ENCODE results near the gene CCDC106.

The CCDC106 gene

DNA sequence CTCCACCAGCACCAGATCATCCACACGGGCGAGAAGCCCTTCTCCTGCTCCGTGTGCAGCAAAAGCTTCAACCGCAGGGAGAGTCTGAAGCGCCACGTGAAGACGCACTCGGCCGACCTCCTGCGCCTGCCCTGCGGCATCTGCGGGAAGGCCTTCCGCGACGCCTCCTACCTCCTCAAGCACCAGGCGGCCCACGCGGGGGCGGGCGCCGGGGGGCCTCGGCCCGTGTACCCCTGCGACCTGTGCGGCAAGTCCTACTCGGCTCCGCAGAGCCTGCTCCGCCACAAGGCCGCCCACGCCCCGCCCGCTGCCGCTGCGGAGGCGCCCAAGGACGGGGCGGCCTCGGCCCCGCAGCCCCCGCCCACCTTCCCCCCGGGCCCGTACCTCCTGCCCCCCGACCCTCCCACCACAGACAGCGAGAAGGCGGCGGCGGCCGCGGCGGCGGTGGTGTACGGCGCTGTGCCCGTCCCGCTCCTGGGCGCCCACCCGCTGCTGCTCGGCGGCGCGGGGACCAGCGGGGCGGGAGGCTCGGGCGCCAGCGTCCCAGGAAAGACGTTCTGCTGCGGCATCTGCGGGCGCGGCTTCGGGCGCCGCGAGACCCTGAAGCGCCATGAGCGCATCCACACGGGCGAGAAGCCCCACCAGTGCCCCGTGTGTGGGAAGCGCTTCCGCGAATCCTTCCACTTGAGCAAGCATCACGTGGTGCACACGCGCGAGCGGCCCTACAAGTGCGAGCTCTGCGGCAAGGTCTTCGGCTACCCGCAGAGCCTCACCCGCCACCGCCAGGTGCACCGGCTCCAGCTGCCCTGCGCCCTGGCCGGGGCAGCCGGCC lies 33.1 kb upstream of the CCDC106 start:
- no peak for DNase-seq

DNA sequence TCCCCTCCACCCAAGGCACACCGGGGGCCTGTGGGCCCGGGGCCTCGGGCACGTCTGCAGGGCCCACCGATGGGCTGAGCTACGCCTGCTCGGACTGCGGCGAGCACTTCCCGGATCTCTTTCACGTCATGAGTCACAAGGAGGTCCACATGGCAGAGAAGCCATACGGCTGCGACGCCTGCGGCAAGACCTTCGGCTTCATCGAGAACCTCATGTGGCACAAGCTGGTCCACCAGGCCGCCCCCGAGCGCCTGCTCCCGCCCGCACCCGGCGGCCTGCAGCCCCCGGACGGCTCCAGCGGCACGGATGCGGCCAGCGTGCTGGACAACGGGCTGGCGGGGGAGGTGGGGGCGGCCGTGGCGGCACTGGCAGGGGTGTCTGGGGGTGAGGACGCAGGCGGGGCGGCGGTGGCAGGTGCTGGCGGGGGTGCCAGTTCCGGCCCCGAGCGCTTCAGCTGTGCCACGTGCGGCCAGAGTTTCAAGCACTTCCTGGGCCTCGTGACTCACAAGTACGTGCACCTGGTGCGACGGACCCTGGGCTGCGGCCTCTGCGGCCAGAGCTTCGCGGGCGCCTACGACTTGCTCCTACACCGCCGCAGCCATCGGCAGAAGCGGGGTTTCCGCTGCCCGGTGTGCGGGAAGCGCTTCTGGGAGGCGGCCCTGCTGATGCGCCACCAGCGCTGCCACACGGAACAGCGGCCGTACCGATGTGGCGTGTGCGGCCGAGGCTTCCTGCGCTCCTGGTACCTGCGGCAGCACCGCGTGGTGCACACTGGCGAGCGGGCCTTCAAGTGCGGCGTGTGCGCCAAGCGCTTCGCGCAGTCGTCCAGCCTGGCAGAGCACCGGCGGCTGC lies 32.2 kb upstream of the CCDC106 start:
- no peak for DNase-seq

DNA sequence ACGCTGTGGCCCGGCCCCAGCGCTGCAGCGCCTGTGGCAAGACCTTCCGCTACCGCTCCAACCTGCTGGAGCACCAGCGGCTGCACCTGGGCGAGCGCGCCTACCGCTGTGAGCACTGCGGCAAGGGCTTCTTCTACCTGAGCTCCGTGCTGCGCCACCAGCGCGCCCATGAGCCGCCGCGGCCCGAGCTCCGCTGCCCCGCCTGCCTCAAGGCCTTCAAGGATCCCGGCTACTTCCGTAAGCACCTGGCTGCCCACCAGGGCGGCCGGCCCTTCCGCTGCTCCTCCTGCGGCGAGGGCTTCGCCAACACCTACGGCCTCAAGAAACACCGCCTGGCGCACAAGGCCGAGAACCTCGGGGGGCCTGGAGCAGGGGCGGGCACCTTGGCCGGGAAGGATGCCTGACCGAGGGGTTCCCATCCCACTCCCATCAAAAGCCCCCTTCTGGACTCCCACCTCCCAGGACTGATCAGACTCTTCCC lies 31.6 kb upstream of the CCDC106 start:
- no peak for DNase-seq

DNA sequence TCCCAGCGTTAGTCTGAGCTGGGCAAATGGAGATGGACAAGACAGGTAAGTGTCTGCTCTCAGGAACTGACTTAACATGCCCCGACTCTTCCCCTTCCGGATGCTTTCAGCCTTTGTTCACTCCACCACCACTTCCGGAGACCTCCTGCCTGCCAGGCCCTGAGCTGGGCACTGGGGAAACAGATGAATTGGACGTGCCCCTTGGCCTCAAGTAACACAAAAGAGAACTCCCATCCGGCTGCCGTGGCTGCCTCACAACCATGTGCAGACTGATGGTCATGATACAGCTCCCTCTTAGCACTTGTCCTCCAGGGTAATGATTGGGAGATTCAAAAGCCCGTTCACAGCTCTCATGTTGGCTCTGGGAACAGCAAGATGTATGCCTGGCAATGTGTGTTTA lies 30.6 kb upstream of the CCDC106 start:
- no peak for DNase-seq

DNA sequence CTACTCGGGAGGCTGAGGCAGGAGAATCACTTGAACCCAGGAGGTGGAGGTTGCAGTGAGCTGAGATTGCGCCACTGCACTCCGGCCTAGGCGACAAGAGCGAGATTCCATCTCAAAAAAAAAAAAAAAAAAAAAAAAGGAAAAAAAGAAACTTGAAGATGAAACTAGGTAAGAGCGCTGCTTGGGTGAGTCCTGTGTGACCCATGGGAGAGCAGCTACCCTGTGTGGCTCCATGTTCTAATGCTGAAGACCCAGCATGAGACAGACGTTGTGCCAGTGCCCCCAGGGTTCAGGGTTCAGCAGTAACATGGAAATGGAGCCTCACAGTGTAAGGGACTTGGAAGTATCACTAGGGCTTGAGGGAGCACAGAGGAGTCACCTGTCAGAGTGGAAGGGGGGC lies 29.6 kb upstream of the CCDC106 start:
- DNase-seq = no peak

DNA sequence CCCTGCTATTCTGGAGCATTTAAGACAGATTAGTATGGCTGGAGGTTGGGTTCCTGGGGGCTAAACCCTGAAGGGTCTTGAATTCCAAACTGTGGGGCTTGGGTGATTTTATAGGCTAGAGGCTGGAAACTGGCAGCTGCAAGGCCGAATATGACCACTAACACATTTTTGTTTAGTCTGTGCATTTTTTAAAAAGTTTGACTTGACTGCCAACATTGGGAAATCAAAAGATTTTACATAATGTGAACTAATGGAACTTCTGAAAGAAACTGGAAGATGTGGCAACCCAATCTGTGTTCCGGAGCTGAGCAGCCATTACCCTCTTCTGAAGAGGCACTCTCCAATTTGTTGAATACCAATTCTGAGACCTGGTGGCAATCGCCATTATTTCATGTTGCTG lies 28.7 kb upstream of the CCDC106 start:
- peak in 2 of 3 donors; percentile 45 to 48 for DNase-seq

DNA sequence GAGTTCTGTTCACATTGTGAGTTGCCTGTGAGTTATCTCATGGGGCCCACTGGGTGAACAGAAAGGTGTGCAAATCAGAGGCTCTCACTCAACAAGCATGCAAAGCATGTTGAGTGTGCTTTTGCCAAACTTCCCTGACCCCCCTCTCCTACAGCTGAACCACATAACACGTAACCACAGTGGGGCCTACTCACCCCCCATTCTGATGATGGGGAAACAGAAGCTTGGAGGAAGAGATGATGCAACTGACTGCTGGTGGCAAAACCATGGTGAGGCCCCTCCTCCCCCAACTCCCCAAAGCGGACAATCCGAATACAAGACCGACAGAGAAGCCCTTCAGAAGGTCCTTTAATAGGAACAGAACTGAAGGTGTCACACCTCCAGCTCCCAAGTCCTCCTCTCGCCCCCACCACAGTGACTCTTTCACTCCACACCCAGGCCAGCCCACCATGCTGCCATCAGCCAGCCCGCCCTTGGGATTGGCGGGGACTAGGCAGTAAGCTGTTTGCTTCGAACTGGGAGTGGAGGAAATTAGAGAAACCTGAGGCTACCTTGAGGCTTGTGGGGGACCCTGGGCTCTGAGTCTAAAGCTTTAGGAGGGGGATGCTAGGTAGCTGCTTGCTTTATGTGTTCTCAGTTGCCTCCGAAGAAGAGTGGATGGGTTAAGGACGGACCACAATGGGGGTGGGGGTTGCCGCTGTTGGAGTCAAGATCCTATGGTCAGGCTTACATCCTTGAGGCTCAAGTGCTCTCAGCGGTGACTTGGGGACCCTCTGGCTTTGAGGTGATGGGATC lies 27.4 kb upstream of the CCDC106 start:
- DNase-seq = peak; percentile 67 to 77 (median 73)

DNA sequence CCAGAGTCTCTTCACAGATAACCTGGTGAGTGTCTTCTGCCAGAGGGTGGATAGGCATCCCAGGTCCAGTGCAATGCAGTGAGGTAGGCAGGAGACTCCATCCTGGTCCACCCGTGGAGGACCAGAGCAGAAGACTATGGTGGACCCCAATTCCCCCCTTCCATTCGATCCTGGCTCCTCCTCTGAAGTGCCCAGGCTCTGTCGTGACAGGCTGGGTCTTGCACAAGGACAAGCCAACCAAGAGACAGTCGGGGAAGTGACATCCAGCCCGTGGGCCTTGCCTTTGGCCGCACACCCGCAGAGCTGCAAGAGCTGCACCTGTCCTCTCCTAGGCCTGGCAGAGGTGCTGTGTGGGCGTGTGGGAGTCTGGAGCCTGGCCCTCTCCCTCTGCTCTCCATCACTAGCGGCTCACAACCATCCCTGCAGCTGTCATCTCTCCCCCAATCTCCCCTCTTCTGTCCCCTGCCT lies 26.8 kb upstream of the CCDC106 start:
- DNase-seq = no peak

DNA sequence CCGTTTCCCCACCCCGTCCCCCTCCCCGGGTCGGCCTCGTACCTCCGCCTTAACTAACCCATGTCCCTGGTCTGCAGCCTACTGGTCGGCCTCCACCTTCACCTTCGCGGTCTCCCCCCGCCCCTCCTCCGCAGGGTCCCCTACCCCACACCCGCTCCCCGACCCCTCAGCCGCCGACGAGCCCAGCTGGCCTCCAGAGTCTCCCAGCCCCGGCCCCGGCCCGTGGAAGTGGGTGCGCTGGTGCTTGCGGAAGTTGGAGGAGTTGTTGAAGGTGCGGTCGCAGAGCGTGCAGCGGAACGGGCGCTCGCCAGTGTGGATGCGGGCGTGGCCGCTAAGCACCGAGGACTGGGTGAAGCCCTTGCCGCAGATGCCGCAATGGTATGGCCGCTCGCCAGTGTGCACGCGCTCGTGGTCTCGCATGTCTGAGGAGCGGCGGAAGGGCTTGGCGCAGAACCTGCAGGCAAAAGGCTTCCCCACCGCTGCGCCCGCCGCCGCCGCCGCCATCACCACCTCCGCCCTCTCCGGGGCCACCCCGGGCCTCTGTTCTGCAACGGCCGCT lies 26.3 kb upstream of the CCDC106 start:
- DNase-seq = no peak

DNA sequence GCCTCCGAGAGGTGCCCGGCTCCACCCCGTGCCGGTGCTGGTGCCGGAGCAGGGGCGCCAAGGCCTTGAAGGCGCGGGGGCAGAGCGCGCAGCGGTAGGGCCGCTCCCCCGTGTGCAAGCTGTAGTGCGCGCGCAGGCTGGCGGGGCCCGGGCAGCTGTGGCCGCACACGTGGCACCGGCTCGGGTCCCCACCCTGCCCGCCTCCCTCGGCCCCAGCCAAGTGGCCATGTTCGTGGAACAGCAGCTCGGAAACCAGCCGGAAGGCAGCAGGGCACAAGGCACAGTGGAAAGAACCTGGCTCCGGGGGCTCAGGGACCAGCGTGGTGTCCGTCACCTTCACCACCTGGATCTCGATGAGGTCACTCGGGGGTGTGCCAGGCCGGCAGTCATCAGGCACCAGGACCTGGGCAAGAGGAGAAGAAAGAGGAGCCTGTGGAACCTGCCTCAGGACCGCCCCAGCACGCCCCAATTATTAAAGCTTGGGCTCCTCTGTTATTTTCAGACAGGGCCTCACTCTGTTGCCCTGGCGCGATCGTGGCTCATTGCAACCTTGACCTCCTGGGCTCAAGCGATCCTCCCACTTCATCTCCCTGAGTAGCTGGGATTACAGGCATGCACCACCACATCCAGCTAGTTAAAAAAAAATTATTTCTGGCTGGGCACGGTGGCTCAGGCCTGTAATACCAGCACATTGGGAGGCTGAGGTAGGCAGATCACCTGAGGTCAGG lies 25.6 kb upstream of the CCDC106 start:
- no peak for DNase-seq

DNA sequence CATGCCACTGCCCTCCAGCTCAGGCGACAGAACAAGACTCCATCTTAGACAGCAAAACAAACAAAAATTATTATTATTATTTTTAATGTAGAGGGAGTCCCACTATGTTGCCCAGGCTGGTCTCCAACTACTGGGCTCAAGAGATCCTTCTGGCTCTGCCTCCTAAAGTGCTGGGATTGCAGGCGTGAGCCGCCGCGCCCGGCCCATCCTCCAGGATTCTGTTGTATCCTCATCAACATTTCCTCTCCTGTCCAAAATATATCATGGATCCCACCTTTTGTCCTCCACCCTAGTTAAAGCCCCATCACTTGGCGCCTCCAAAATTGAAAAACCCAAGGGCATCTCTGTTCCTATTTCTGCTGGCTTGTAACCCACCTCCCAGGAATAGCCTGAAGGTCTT lies 24.9 kb upstream of the CCDC106 start:
- no peak for DNase-seq

DNA sequence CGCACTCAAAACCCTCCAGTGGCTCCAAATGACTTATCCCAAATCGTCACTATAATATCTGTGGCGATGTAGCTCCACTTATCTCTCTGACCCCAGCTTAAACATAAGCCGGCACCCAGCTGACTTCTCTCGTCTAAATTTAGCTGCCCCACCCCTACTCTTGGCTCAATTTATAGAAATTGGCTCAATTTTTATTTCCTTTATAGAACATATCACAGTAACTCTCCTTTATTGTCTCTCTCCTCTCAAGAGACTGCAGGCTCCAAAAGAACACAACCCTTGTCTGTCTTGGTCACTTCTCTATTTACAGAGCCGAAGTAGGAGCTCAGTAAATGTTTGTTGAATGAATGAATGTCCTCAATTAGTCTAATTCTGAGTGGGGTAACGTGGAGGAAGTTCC lies 24.5 kb upstream of the CCDC106 start:
- DNase-seq = no peak

DNA sequence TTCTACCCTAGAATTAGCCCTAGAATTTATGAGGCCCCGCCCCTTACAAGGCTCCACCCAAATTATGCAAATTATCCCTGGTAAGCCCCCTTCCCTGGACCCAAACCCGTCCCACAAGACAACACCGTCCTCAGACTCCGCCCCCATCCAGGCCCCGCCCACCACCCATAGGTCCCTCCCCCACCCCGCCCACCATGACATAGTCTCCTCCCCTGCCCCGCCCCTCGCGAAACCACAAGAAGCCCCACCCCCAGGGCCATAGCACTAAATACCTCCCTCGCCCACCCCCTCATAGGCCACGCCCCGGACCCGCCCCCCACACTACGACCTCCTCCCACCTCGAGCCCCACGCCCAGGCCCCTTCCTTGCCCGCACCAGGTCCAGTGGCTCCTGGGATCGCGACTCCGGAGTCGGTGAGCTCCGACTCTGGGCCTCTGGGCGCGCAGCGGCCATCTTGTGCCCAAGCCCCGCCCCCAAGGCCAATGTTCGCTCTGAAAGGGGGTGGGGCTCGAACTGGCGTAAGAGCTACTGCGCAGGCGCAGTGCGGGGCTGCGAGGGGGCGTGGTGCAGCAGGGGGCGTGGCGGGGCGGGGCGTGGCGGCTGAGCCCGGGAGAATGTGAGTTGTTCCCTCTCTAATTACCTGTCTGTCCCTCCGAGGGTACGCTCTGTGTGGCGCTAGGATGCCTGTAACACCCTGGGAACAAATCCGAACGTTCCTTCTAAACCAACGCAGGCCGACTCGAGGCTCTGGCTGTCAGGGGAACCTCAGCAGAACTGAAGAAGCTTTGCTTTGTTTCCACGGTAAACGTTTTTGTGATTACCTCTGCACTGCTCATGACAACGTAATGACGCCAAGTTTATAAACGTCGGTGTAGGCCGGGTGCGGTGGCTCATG lies 23.7 kb upstream of the CCDC106 start, which contains the start of gene ZNF784:
Gene ZNF784, minus strand, starts transcription at position 458 of the 895 bp plus-strand sequence. Its CDS starts 5 bp downstream, at position 453.
- DNase-seq = peak; percentile 96 to 99 (median 99)

DNA sequence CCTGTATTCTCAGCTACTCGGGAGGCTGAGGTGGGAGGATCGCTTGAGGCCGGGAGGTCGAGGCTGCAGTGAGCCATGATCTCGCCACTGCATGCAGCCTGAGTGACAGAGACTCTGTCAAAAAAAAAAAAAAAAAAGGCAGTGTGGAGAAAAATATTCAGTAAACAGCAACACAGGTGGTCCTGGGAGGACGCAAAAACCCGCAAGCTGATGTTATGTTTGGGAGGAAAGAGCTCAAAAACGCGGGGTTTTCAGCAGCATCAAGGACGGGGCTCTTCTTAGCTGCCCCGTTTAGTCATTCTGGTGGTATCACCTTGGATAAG lies 23.0 kb upstream of the CCDC106 start:
- DNase-seq = no peak

DNA sequence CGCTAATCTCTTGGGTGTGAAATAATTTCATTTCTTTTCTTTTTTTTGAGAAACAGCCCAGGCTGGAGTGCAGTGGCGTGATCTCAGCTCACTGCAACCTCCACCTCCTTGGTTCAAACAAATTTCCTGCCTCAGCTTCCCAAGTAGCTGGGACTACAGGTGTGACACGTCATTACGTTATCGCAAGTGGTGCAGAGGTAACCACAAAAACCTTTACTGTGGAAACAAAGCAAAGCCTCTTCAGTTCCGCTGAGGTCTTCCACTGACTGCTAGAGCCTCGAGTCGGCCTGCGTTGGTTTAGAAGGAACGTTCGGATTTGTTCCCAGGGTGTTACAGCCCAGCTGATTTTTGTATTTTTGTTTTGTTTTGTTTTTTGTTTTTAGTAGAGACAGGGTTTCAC lies 21.7 kb upstream of the CCDC106 start:
- no peak for DNase-seq

DNA sequence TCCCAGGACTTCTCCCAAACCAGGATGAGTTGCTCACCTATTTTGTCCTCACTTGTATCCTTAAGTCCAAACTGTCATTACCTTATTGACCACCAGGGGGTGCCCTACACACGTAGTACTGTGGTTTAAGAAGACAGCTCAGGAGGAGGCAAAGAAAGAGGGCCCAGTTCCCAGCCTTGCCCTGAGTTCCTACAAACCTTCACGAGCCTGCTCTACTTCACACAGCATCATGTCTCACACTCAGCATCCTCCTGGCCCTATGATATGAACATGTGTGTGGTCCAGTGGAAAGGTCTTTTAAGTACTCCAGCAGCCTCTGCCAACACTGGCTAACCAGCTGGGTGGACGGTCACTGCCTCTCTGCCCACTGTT lies 15.6 kb upstream of the CCDC106 start:
- peak; percentile 96 to 97 (median 97) for DNase-seq

DNA sequence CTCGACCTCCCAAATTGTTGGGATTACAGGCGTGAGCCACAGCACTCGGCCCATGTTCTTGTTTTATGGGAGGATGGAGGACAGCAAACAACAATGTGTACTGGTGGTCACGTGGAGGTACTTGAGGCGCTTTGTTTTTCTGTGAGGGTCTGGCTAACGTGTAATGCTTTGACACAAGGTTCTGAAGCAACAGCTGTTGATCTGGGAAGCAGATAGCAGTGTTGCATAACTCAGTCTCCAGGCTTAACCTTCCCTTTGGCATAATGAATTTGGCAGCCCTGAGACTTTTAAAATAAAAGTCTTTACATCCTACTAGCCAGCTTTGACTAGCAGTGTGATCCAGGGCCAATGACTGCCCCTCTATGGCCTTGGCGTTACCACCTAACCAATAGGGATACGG lies 14.2 kb upstream of the CCDC106 start:
- DNase-seq = no peak

DNA sequence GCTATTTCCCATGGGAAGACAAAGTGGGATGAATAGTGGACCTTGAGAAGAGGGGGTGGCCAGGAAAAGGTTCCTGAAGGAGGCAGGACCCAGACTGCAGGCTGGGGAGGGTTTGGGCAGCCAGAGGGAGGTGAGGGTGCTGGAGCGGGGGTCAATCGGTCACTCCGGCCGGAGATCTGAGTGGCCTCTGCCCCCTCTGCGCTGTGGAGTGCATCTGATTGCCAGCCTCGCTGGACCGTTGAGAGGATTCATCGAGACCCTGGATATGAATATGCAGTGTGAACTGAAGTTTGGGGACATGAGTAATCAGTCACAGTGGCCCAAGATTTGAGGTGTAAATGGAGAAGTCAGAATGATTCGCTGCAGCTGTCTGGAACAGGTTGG lies 12.7 kb upstream of the CCDC106 start:
- peak in 1 of 3 donors; percentile 14 for DNase-seq

DNA sequence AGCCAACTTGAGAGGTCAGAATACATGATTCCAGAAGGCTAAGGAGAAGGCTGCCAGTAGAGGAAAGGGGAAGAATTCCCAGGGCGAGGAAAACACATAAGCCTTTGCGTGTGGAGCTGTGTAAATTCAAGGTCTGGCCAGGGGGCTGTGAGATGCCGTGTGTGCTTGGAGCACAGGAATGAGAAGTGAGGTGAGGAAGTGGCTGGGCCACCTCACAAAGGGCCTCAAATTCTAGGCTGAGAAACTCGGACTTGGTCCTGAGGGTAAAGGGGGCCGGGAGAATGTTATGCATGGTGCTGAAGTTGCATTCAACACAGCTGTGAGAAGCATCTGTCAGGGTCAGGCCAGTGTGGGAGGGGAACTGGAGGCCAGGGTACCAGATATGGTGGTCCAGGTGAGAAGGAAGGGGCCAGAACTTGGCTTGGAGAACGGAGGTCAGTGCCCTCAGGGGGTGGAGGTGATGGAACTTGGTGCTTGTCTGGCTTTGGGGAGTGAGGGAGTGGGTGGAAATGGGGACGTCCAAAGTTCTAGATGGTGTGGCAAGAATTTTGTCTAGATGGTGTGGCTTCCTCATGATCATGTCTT lies 12.1 kb upstream of the CCDC106 start:
- DNase-seq = peak in 1 of 3 donors; percentile 16

DNA sequence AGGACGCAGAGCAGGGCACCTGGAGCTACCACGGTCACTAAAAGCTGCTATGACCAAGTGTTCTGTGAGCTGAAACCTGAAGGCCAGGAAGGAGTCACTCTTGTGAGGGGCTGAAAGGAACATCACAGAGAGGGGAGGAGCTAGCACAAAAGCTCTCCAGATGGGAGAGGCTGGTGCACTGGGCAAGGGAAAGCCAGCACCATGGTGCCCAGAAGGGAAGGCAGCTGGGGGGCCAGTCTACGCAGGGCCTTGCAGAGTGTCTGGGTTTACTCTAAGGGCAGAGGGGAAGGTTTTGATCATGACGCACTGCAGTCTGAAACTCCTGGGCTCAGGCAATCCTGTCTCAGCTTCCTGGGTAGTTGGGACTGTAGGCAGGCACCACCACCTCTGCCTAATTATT lies 11.3 kb upstream of the CCDC106 start:
- DNase-seq = no peak

DNA sequence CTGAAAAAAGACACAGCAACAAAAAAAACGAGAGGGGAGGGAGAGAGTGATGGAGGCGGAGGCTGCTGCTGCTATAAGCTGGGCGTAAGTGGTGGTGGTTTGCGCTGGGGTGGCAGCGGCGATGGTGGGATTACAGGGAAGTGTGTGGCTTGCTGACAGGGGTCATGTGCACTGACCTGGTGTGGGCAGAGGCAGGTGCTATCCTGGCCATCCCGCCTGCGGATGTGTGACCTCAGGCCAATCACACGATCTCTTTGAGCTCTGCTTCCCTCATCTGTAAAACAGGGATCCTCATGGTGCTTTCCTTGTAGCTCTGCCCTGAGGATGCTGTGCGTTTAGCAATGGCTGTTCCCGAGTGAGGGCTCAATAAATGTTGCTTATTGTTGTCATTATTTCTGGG lies 10.5 kb upstream of the CCDC106 start:
- DNase-seq = no peak

Measured in suppressor macrophage treated with lipopolysaccharide for 1 hour (primary cell).